ENCODE data around the gene DEFB115. TPM values are rescaled to one million over a fixed set of nuclear protein-coding genes. Genes with fewer than 3 reads are reported as not detected.

DEFB115 gene, protein sequence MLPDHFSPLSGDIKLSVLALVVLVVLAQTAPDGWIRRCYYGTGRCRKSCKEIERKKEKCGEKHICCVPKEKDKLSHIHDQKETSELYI
- total RNA-seq (not detected), polyA plus RNA-seq (not detected)

GRCh38 chr20:31257364-31257763 is at the start of gene DEFB115:
TSS of gene DEFB115 (plus strand) at chr20:31257664. CDS start at chr20:31257664, 0 bp downstream.
- Histone ChIP-seq H3K27me3 (ENCODE audit: insufficient read depth, low read length, poor library complexity, severe bottlenecking) (no peaks in the 10 kb centered on the region), H3K27ac (ENCODE audit: low read depth, low read length) (no peak within 1 kb of the TSS), H3K9me3 (ENCODE audit: low read length) (no peaks in the 10 kb centered on the region), H3K4me1 (ENCODE audit: insufficient read depth, low read length) (no peaks in the 10 kb centered on the region), H3K36me3 (ENCODE audit: insufficient read depth, low read length) (no peaks in the 10 kb centered on the region), H3K4me3 (ENCODE audit: low read length) (no peak within 1 kb of the TSS)
- no peak within 1 kb of the TSS for H3K27ac Mint-ChIP-seq
- CTCF ChIA-PET, result no interaction called here
- H3K36me3 Mint-ChIP-seq, result no peaks in the 10 kb centered on the region
- DNase-seq, result no peak
- peaks cover 0 to 12% (median 8%) of the 10 kb centered on the region in 5 donors for H3K9me3 Mint-ChIP-seq
- no peak within 1 kb of the TSS for H3K4me3 Mint-ChIP-seq
- H3K4me1 Mint-ChIP-seq, result no peaks in the 10 kb centered on the region
- POLR2A ChIA-PET, result no interaction called here
- H3K27me3 Mint-ChIP-seq, result peaks cover 0 to 1% of the 10 kb centered on the region in 2 donors

DNA sequence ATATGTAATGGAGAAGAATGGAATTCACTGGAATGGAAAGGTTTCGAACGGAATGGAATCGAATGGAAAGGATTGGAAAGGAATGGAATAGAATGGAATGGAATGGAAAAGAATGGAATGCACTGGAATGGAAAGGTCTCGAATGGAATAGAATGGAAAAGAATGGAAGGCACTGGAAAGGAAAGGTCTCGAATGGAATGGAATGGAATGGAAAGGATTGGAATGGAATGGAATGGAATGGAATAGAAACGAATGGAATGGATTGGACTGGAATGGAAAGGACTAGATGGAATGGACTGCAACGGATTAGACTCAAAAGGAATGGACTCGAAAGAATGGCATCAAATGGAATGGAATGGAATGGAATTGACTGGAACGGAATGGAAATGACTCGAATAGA is 20.5 kb upstream of the DEFB115 start:
- peaks cover 24% of the 10 kb centered on the region for H3K9me3 ChIP-seq (ENCODE audit: low read length)
- H3K4me1 Mint-ChIP-seq, result no peaks in the 10 kb centered on the region
- no peaks in the 10 kb centered on the region for H3K36me3 Mint-ChIP-seq

DNA sequence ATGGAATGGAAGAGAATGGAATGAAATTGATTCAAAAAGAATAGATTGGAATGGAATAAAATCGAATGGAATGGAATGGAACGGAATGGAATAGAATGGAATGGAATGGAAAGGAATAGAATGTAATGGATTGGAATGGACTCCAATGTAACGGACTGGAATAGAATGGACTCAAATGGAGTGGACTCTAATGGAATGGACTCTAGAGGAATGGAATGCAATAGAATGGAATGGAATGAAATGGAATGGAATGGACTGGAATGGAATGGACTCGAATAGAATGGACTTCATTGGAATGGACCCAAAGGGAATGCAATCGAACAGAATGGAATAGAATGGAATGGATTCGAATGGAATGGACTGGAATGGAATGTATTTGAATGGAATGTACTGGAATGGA is 19.7 kb upstream of the DEFB115 start:
- Histone ChIP-seq H3K27me3 (ENCODE audit: insufficient read depth, low read length, poor library complexity, severe bottlenecking) (no peaks in the 10 kb centered on the region), H3K4me3 (ENCODE audit: low read length) (no peak overlapping the region), H3K4me1 (ENCODE audit: insufficient read depth, low read length) (no peaks in the 10 kb centered on the region), H3K36me3 (ENCODE audit: insufficient read depth, low read length) (no peaks in the 10 kb centered on the region), H3K27ac (ENCODE audit: low read depth, low read length) (no peak overlapping the region), H3K9me3 (ENCODE audit: low read length) (peaks cover 28% of the 10 kb centered on the region)
- H3K4me3 Mint-ChIP-seq, result no peak overlapping the region
- no peaks in the 10 kb centered on the region for H3K4me1 Mint-ChIP-seq
- ChIA-PET POLR2A (no interaction called here), CTCF (no interaction called here)
- no peaks in the 10 kb centered on the region for H3K36me3 Mint-ChIP-seq
- DNase-seq, result no peak
- H3K27ac Mint-ChIP-seq, result no peak overlapping the region
- H3K9me3 Mint-ChIP-seq, result no peaks in the 10 kb centered on the region
- no peaks in the 10 kb centered on the region for H3K27me3 Mint-ChIP-seq

More for the DNA sequence above, 20.5 kb upstream of the DEFB115 start:
- POLR2A ChIA-PET, result no interaction called here
- Mint-ChIP-seq H3K27ac (no peak overlapping the region), H3K27me3 (no peaks in the 10 kb centered on the region), H3K4me3 (no peak overlapping the region), H3K9me3 (no peaks in the 10 kb centered on the region)
- no peaks in the 10 kb centered on the region for H3K4me1 ChIP-seq (ENCODE audit: insufficient read depth, low read length)
- H3K36me3 ChIP-seq (ENCODE audit: insufficient read depth, low read length), result no peaks in the 10 kb centered on the region
- DNase-seq, result no peak
- no peak overlapping the region for H3K27ac ChIP-seq (ENCODE audit: low read depth, low read length)
- no peaks in the 10 kb centered on the region for H3K27me3 ChIP-seq (ENCODE audit: insufficient read depth, low read length, poor library complexity, severe bottlenecking)
- H3K4me3 ChIP-seq (ENCODE audit: low read length), result no peak overlapping the region
- CTCF ChIA-PET, result no interaction called here

DNA sequence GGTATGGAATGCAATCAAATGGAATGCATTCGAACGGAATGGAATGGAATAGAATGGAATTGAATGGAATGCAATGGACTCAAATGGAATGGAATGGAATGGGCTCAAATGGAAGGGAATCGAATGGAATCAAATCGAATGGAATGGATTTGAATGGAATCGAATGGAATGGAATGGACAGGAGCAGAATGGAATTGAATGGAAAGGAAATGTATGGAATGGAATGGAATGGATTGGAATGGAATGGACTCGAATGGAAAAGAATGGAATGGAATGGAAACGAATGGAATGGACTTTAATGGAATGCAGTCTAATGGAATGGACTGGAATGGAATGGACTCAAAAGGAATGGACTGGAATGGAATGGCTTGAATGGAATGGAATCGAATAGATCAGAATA is 18.3 kb upstream of the DEFB115 start:
- Histone ChIP-seq H3K36me3 (ENCODE audit: insufficient read depth, low read length) (no peaks in the 10 kb centered on the region), H3K27ac (ENCODE audit: low read depth, low read length) (no peak overlapping the region), H3K4me3 (ENCODE audit: low read length) (no peak overlapping the region), H3K4me1 (ENCODE audit: insufficient read depth, low read length) (no peaks in the 10 kb centered on the region), H3K27me3 (ENCODE audit: insufficient read depth, low read length, poor library complexity, severe bottlenecking) (no peaks in the 10 kb centered on the region), H3K9me3 (ENCODE audit: low read length) (peaks cover 21% of the 10 kb centered on the region)
- H3K4me3 Mint-ChIP-seq, result no peak overlapping the region
- H3K36me3 Mint-ChIP-seq, result no peaks in the 10 kb centered on the region
- no peak for DNase-seq
- POLR2A ChIA-PET, result no interaction called here
- H3K4me1 Mint-ChIP-seq, result no peaks in the 10 kb centered on the region
- no peaks in the 10 kb centered on the region for H3K27me3 Mint-ChIP-seq
- H3K27ac Mint-ChIP-seq, result no peak overlapping the region
- CTCF ChIA-PET, result no interaction called here
- H3K9me3 Mint-ChIP-seq, result no peaks in the 10 kb centered on the region

DNA sequence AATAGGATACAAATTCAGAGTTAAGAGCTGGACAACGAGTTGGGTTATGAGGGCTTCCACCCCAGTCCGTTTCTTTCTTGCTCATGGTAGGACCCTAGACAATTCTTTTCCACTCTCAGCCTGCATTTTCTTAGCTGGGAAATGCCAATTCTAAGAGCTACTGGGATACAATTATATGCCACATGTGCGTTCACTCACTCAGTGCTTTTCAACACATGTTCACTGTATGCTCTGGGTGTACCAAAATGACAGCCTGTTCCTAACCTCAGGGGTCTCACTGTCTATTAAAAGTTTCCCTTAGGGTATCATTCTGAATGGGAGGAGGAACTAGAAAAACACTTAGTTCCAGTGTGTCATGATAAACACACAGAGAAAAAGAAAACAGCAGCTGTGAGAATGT is 505 bp upstream of the DEFB115 start:
- ChIA-PET POLR2A (no interaction called here), CTCF (no interaction called here)
- Mint-ChIP-seq H3K27ac (no peak overlapping the region), H3K36me3 (no peaks in the 10 kb centered on the region), H3K27me3 (peaks cover 0 to 1% of the 10 kb centered on the region in 2 donors), H3K9me3 (peaks cover 0 to 16% (median 7%) of the 10 kb centered on the region in 5 donors), H3K4me1 (no peaks in the 10 kb centered on the region), H3K4me3 (no peak overlapping the region)
- no peaks in the 10 kb centered on the region for H3K27me3 ChIP-seq (ENCODE audit: insufficient read depth, low read length, poor library complexity, severe bottlenecking)
- no peaks in the 10 kb centered on the region for H3K4me1 ChIP-seq (ENCODE audit: insufficient read depth, low read length)
- no peak overlapping the region for H3K4me3 ChIP-seq (ENCODE audit: low read length)
- H3K27ac ChIP-seq (ENCODE audit: low read depth, low read length), result no peak overlapping the region
- DNase-seq, result no peak
- no peaks in the 10 kb centered on the region for H3K36me3 ChIP-seq (ENCODE audit: insufficient read depth, low read length)
- H3K9me3 ChIP-seq (ENCODE audit: low read length), result no peaks in the 10 kb centered on the region

GRCh38 chr20:31260326-31260932 is 3.0 kb downstream of the DEFB115 start:
- Histone ChIP-seq H3K36me3 (ENCODE audit: insufficient read depth, low read length) (no peaks in the 10 kb centered on the region), H3K4me3 (ENCODE audit: low read length) (no peak overlapping the region), H3K9me3 (ENCODE audit: low read length) (no peaks in the 10 kb centered on the region), H3K27ac (ENCODE audit: low read depth, low read length) (no peak overlapping the region), H3K27me3 (ENCODE audit: insufficient read depth, low read length, poor library complexity, severe bottlenecking) (no peaks in the 10 kb centered on the region), H3K4me1 (ENCODE audit: insufficient read depth, low read length) (no peaks in the 10 kb centered on the region)
- H3K27me3 Mint-ChIP-seq, result peaks cover 0 to 1% of the 10 kb centered on the region in 2 donors
- H3K9me3 Mint-ChIP-seq, result peaks cover 5 to 13% (median 13%) of the 10 kb centered on the region in 5 donors
- ChIA-PET POLR2A (no interaction called here), CTCF (no interaction called here)
- H3K4me3 Mint-ChIP-seq, result no peak overlapping the region
- DNase-seq, result no peak
- H3K36me3 Mint-ChIP-seq, result no peaks in the 10 kb centered on the region
- H3K4me1 Mint-ChIP-seq, result no peaks in the 10 kb centered on the region
- no peak overlapping the region for H3K27ac Mint-ChIP-seq

- H3K36me3 ChIP-seq (ENCODE audit: insufficient read depth, low read length), result no peaks in the 10 kb centered on the region
- no peaks in the 10 kb centered on the region for H3K4me1 ChIP-seq (ENCODE audit: insufficient read depth, low read length)
- no peaks in the 10 kb centered on the region for H3K27me3 ChIP-seq (ENCODE audit: insufficient read depth, low read length, poor library complexity, severe bottlenecking)
- Mint-ChIP-seq H3K4me1 (no peaks in the 10 kb centered on the region), H3K36me3 (no peaks in the 10 kb centered on the region), H3K4me3 (no peak overlapping the region), H3K27ac (no peak overlapping the region), H3K27me3 (peaks cover 0 to 1% of the 10 kb centered on the region in 2 donors), H3K9me3 (peaks cover 24 to 45% (median 39%) of the 10 kb centered on the region in 5 donors)
- ChIA-PET POLR2A (no interaction called here), CTCF (no interaction called here)
- H3K4me3 ChIP-seq (ENCODE audit: low read length), result no peak overlapping the region
- no peak for DNase-seq
- H3K27ac ChIP-seq (ENCODE audit: low read depth, low read length), result no peak overlapping the region
- no peaks in the 10 kb centered on the region for H3K9me3 ChIP-seq (ENCODE audit: low read length)
Measured at GRCh38 chr20:31274441-31274840, 17.0 kb downstream of the DEFB115 start.

DNA sequence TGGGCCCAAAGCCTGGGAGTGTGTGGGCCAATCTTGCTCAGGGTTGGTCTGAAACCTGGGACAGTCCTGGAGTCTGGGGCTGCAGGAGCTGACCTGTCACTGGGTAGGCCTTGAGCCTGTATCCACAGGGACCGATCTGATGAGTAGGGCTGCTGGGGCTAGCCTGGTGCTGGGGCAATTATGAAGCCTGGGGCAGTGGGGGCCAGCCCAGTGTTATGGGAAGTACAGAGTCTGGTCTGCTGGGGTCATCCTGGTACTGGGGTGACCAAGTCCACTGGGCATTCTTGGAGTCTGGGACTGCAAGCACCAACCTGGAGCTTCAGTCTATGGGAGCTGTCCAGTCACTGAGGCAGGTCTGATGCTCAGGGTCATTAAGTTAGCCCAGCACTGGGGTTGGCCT is 20.7 kb downstream of the DEFB115 start:
- no peaks in the 10 kb centered on the region for H3K4me1 Mint-ChIP-seq
- no peak for DNase-seq
- no peaks in the 10 kb centered on the region for H3K36me3 ChIP-seq (ENCODE audit: insufficient read depth, low read length)
- no peaks in the 10 kb centered on the region for H3K4me1 ChIP-seq (ENCODE audit: insufficient read depth, low read length)
- no peak overlapping the region for H3K4me3 ChIP-seq (ENCODE audit: low read length)
- POLR2A ChIA-PET, result no interaction called here
- H3K9me3 ChIP-seq (ENCODE audit: low read length), result no peaks in the 10 kb centered on the region
- H3K27me3 ChIP-seq (ENCODE audit: insufficient read depth, low read length, poor library complexity, severe bottlenecking), result no peaks in the 10 kb centered on the region
- H3K36me3 Mint-ChIP-seq, result no peaks in the 10 kb centered on the region
- no peak overlapping the region for H3K27ac ChIP-seq (ENCODE audit: low read depth, low read length)
- CTCF ChIA-PET, result no interaction called here
- no peak overlapping the region for H3K4me3 Mint-ChIP-seq
- H3K27ac Mint-ChIP-seq, result no peak overlapping the region
- peaks cover 9 to 25% (median 10%) of the 10 kb centered on the region in 5 donors for H3K9me3 Mint-ChIP-seq
- no peaks in the 10 kb centered on the region for H3K27me3 Mint-ChIP-seq

Data from CD8-positive, alpha-beta memory T cell (primary cell).